MM.1S (cell line): ENCODE data around the gene SLX4IP.

Experiments
- DNase-seq: peaks from one replicate; pipeline ENCODE4 v3.0.0-alpha.2; 2015
- H2AFZ ChIP-seq: fragments of 300-600 bp; sonication (generic); 2 replicates; pipeline ENCODE4 v1.6.0; 2016; ENCODE audit warnings: antibody characterized with exemption, low read length
- H3F3A ChIP-seq: fragments of 300-600 bp; sonication (generic); 2 replicates; pipeline ENCODE4 v1.6.1; 2016; ENCODE audit warnings: mild to moderate bottlenecking, antibody characterized with exemption, low read length, moderate library complexity, mixed read lengths; ENCODE audit not compliant: insufficient read depth
- H3K27ac ChIP-seq: fragments of 300-600 bp; sonication (generic); 2 replicates; pipeline ENCODE4 v1.5.1; 2016; ENCODE audit warnings: mild to moderate bottlenecking, low read length
- H3K27me3 ChIP-seq: fragments of 300-600 bp; sonication (generic); replicated peaks from 2 replicates; pipeline ENCODE4 v1.6.0; 2016; ENCODE audit warnings: low read length; ENCODE audit not compliant: insufficient read depth
- H3K36me3 ChIP-seq: fragments of 300-600 bp; sonication (generic); replicated peaks from 2 replicates; pipeline ENCODE4 v1.6.1; 2016; ENCODE audit warnings: mild to moderate bottlenecking, low read length, mixed read lengths; ENCODE audit not compliant: insufficient read depth
- H3K4me1 ChIP-seq: fragments of 300-600 bp; sonication (generic); 2 replicates; pipeline ENCODE4 v1.6.1; 2016; ENCODE audit warnings: low read length, mixed read lengths
- H3K4me2 ChIP-seq: fragments of 300-600 bp; sonication (generic); 2 replicates; pipeline ENCODE4 v1.6.0; 2016; ENCODE audit warnings: low read depth, low read length
- H3K4me3 ChIP-seq: fragments of 300-600 bp; sonication (generic); 2 replicates; pipeline ENCODE4 v1.5.1; 2016; ENCODE audit warnings: low read length, mixed read lengths
- H3K79me2 ChIP-seq: fragments of 300-600 bp; sonication (generic); 2 replicates; pipeline ENCODE4 v1.6.1; 2016; ENCODE audit warnings: mixed run types, low read length, mixed read lengths
- H3K9ac ChIP-seq: fragments of 300-600 bp; sonication (generic); 2 replicates; pipeline ENCODE4 v1.6.1; 2016; ENCODE audit warnings: low read length, mixed read lengths
- H3K9me2 ChIP-seq: fragments of 300-600 bp; sonication (generic); replicated peaks from 2 replicates; pipeline ENCODE4 v1.6.1; 2016; ENCODE audit warnings: mild to moderate bottlenecking, low read length, mixed read lengths; ENCODE audit not compliant: insufficient read depth
- H3K9me3 ChIP-seq: fragments of 300-600 bp; sonication (generic); replicated peaks from 2 replicates; pipeline ENCODE4 v1.6.1; 2016; ENCODE audit warnings: mild to moderate bottlenecking, low read length, mixed read lengths; ENCODE audit not compliant: insufficient read depth
- H4K20me1 ChIP-seq: fragments of 300-600 bp; sonication (generic); 2 replicates; pipeline ENCODE4 v1.6.1; 2016; ENCODE audit warnings: mild to moderate bottlenecking, low read length, moderate library complexity, mixed read lengths; ENCODE audit not compliant: insufficient read depth
- EZH2 ChIP-seq: fragments of 300-600 bp; sonication (generic); optimal IDR thresholded peaks from 2 replicates; pipeline ENCODE3; 2017; ENCODE audit warnings: low read depth, mild to moderate bottlenecking, antibody characterized with exemption, low read length, mixed read lengths
- EZH2phosphoT487 ChIP-seq: fragments of 300-600 bp; sonication (generic); IDR thresholded peaks from 2 replicates; pipeline ENCODE4 v1.6.1; 2018; ENCODE audit warnings: antibody characterized with exemption, low read length
- TF ChIP-seq, protein P1 (sequence below): fragments of 300-600 bp; sonication (generic); IDR thresholded peaks from 2 replicates; pipeline ENCODE4 v1.5.1; 2016; ENCODE audit warnings: antibody characterized with exemption, low read length, mixed read lengths

The SLX4IP gene

DNA sequence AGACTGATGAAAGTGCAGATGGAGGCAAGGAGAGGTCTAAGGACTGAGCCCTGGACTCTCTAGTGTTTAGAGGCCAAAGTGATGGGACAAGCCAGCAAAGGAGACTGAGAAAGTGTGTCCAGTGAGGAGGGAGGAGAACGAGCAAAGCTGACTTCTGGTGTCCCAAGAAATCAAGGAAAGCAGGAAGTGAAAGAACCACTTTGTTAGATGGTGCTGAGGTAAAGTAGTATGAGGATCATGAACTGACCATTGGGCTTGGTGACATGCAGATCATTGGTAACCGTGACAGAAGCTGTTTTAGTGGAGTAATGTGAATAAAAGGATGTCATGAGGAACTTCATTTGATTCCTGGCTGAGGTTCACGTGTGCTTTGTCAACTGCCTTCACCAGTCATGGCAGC is 108.4 kb downstream of the SLX4IP start:
- no peaks in the 10 kb centered on the region for H3K36me3 ChIP-seq
- no peak overlapping the region for H3K9ac ChIP-seq
- TF ChIP-seq EZH2phosphoT487: no peak
- TF ChIP-seq, protein P1, sequence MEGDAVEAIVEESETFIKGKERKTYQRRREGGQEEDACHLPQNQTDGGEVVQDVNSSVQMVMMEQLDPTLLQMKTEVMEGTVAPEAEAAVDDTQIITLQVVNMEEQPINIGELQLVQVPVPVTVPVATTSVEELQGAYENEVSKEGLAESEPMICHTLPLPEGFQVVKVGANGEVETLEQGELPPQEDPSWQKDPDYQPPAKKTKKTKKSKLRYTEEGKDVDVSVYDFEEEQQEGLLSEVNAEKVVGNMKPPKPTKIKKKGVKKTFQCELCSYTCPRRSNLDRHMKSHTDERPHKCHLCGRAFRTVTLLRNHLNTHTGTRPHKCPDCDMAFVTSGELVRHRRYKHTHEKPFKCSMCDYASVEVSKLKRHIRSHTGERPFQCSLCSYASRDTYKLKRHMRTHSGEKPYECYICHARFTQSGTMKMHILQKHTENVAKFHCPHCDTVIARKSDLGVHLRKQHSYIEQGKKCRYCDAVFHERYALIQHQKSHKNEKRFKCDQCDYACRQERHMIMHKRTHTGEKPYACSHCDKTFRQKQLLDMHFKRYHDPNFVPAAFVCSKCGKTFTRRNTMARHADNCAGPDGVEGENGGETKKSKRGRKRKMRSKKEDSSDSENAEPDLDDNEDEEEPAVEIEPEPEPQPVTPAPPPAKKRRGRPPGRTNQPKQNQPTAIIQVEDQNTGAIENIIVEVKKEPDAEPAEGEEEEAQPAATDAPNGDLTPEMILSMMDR: no peak
- no peak for TF ChIP-seq EZH2
- H3F3A ChIP-seq: no peaks in the 10 kb centered on the region
- H3K4me3 ChIP-seq: no peak overlapping the region
- H3K9me2 ChIP-seq: no peaks in the 10 kb centered on the region
- H3K9me3 ChIP-seq: no peaks in the 10 kb centered on the region
- no peak for DNase-seq
- no peak overlapping the region for H3K27ac ChIP-seq
- H3K27me3 ChIP-seq: no peaks in the 10 kb centered on the region
- H2AFZ ChIP-seq: no peak overlapping the region
- no peaks in the 10 kb centered on the region for H3K4me1 ChIP-seq
- no peaks in the 10 kb centered on the region for H4K20me1 ChIP-seq
- no peaks in the 10 kb centered on the region for H3K79me2 ChIP-seq
- H3K4me2 ChIP-seq: no peak overlapping the region

DNA sequence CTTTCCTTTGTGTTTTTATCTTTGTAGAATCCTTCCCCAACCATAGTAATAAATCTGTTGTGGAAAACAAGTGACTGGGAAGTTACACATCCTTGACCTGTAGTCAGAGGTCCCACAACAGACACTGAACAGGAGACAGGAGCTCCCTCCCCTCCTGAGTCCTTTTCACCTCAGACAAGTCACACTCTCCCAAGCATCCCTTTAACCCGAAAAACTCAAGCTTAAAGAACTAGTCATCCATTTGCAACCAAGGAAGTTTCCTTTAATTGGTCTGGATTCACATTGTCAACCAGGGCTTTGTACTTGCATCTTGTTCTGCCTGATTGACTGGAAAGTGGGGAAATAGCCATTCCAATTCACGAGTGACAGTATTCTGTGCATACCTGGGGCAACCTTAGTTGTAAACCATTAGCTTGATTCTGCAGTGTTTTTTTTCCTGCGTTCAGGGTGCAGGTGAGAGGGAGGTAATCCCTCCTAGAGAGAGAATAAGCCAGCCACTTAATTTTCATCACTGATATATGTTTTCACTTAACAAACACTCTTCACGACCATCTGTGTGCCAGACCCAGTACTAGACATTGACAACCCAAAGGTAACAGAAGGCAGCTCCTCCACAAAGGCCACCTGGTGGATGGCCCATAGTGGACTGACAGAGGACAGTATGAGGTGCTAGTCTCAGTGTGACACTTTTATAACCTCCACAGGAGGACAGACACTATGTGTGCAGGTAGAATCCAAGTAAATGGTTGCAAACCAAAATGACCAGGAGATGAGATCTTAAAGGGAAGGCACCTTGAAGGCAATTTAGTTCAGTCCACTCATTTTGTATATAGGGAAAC is 112.4 kb downstream of the SLX4IP start:
- no peak overlapping the region for H3K27ac ChIP-seq
- DNase-seq: no peak
- no peak overlapping the region for H3K4me3 ChIP-seq
- H3K9me3 ChIP-seq: no peaks in the 10 kb centered on the region
- TF ChIP-seq, protein P1: no peak
- TF ChIP-seq EZH2: no peak
- no peak for TF ChIP-seq EZH2phosphoT487
- no peaks in the 10 kb centered on the region for H3K9me2 ChIP-seq
- H2AFZ ChIP-seq: no peak overlapping the region
- H3K4me1 ChIP-seq: no peaks in the 10 kb centered on the region
- no peaks in the 10 kb centered on the region for H4K20me1 ChIP-seq
- H3K4me2 ChIP-seq: no peak overlapping the region
- H3K36me3 ChIP-seq: no peaks in the 10 kb centered on the region
- H3K9ac ChIP-seq: no peak overlapping the region
- H3K79me2 ChIP-seq: no peaks in the 10 kb centered on the region
- H3F3A ChIP-seq: no peaks in the 10 kb centered on the region
- no peaks in the 10 kb centered on the region for H3K27me3 ChIP-seq

DNA sequence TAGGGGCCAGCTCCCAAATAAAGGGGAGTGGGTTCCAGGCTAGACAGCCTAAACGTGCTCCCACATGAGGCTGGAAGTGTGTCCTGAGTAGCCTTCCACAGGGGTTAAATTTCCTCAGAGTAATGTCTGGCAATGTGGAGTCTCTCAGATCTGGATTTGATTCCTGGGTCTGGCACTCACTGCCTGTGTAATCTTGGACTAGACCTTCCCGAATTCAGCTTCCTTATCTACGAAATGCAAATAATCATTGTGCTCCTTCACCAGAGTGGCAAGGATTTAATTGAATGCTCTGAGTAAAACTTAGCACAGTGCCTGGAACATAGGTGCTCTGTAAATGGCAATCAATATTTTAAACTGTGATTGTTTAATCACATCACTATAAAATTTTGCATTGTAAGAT is 114.4 kb downstream of the SLX4IP start:
- DNase-seq: no peak

More for the DNA sequence above, 114.4 kb downstream of the SLX4IP start:
- no peak overlapping the region for H3K4me3 ChIP-seq
- no peaks in the 10 kb centered on the region for H3K27me3 ChIP-seq
- TF ChIP-seq EZH2phosphoT487: no peak
- TF ChIP-seq EZH2: no peak
- TF ChIP-seq, protein P1: no peak
- no peak overlapping the region for H3K4me2 ChIP-seq
- no peaks in the 10 kb centered on the region for H3K9me3 ChIP-seq
- H3K9ac ChIP-seq: no peak overlapping the region
- H3K4me1 ChIP-seq: no peaks in the 10 kb centered on the region
- H4K20me1 ChIP-seq: no peaks in the 10 kb centered on the region
- H2AFZ ChIP-seq: no peak overlapping the region
- H3K79me2 ChIP-seq: no peaks in the 10 kb centered on the region
- H3K27ac ChIP-seq: no peak overlapping the region
- no peaks in the 10 kb centered on the region for H3F3A ChIP-seq
- no peaks in the 10 kb centered on the region for H3K9me2 ChIP-seq
- H3K36me3 ChIP-seq: no peaks in the 10 kb centered on the region
